A204.1 (cell line): ENCODE measurements around the gene CPEB4.

Source experiments
- FAIRE-seq: peaks from 2 replicates; lab custom pipeline; 2012; peaks lifted over from hg19 to GRCh38; lab: Jason Lieb, UNC

The CPEB4 gene

GRCh38 chr5:173859408-173860159, 28.6 kb upstream of the CPEB4 start:
- FAIRE-seq = no peak

GRCh38 chr5:173862047-173862477, 26.1 kb upstream of the CPEB4 start:
- no peak for FAIRE-seq

GRCh38 chr5:173863359-173863758, 24.8 kb upstream of the CPEB4 start:
- FAIRE-seq = no peak

- FAIRE-seq = no peak
These were observed 23.8 kb upstream of the CPEB4 start for GRCh38 chr5:173864126-173865050.

- FAIRE-seq = no peak
These were observed 21.8 kb upstream of the CPEB4 start for GRCh38 chr5:173866243-173866857.

- no peak for FAIRE-seq
These were observed 21.1 kb upstream of the CPEB4 start for GRCh38 chr5:173866858-173867679.

- FAIRE-seq = no peak
These were observed 19.9 kb upstream of the CPEB4 start for GRCh38 chr5:173868096-173868880.

GRCh38 chr5:173869316-173869715, 18.8 kb upstream of the CPEB4 start:
- no peak for FAIRE-seq

- no peak for FAIRE-seq
These were observed 15.2 kb upstream of the CPEB4 start for GRCh38 chr5:173872957-173873305.

- no peak for FAIRE-seq
These were observed 14.7 kb upstream of the CPEB4 start for GRCh38 chr5:173873306-173873922.

- FAIRE-seq = no peak
These were observed 13.0 kb upstream of the CPEB4 start for GRCh38 chr5:173875189-173875588.

- no peak for FAIRE-seq
These were observed 9.8 kb upstream of the CPEB4 start for GRCh38 chr5:173878224-173878967.

- no peak for FAIRE-seq
These were observed 7.7 kb upstream of the CPEB4 start for GRCh38 chr5:173880306-173880985.

GRCh38 chr5:173881811-173882575, 6.2 kb upstream of the CPEB4 start:
- FAIRE-seq = no peak

GRCh38 chr5:173882632-173883031, 5.5 kb upstream of the CPEB4 start:
- FAIRE-seq = no peak

GRCh38 chr5:173883347-173883924, 4.7 kb upstream of the CPEB4 start:
- no peak for FAIRE-seq

- no peak for FAIRE-seq
These were observed 3.6 kb upstream of the CPEB4 start for GRCh38 chr5:173884402-173885053.

GRCh38 chr5:173885054-173885443, 3.1 kb upstream of the CPEB4 start:
- no peak for FAIRE-seq
